Kidney (tissue), 14 donors: ENCODE measurements around the gene COLQ. TPM values are rescaled to one million over a fixed set of nuclear protein-coding genes. Genes with fewer than 3 reads are reported as not detected.

ENCODE experiments used
- DNase-seq, 5 donors: peaks; one replicate each; pipeline ENCODE4 v3.0.0-alpha.2; 2013 to 2020
- FAIRE-seq: peaks from 2 replicates; lab custom pipeline; 2012; peaks lifted over from hg19 to GRCh38; lab: Jason Lieb, UNC
- H3K27ac ChIP-seq, 2 donors: one replicate each; pipeline ENCODE4 v1.7.0; 2013; ENCODE audit warnings: low read depth in 2 of 2, low read length in 2 of 2, inconsistent platforms in 1 of 2
- H3K27me3 ChIP-seq: one replicate; pipeline ENCODE4 v1.7.1; 2013; ENCODE audit warnings: low read length, inconsistent platforms; ENCODE audit not compliant: control insufficient read depth, insufficient read depth
- H3K36me3 ChIP-seq, 3 donors: one replicate each; pipeline versions ENCODE4 v1.7.0 to v1.7.1; 2013; ENCODE audit warnings: low read length in 3 of 3, control low read depth in 1 of 3, inconsistent platforms in 1 of 3; ENCODE audit not compliant: insufficient read depth in 3 of 3, control insufficient read depth in 2 of 3
- H3K4me1 ChIP-seq, 3 donors: one replicate each; pipeline versions ENCODE4 v1.7.0 to v1.7.1; 2013; ENCODE audit warnings: low read length in 3 of 3, inconsistent platforms in 1 of 3, low read depth in 1 of 3; ENCODE audit not compliant: control insufficient read depth in 2 of 3, insufficient read depth in 2 of 3
- H3K4me3 ChIP-seq, 3 donors: one replicate each; pipeline versions ENCODE4 v1.7.0 to v1.8.1; 2013; ENCODE audit warnings: low read length in 3 of 3, control low read depth in 1 of 3, inconsistent platforms in 1 of 3
- H3K9ac ChIP-seq, 3 donors: one replicate each; pipeline versions ENCODE4 v1.7.0 to v1.7.1; 2013; ENCODE audit warnings: low read length in 3 of 3, control low read depth in 1 of 3, inconsistent platforms in 1 of 3
- H3K9me3 ChIP-seq, 3 donors: one replicate each; pipeline versions ENCODE4 v1.7.0 to v1.7.1; 2013; ENCODE audit warnings: low read length in 3 of 3, control low read depth in 1 of 3, inconsistent platforms in 1 of 3; ENCODE audit not compliant: control insufficient read depth in 2 of 3, insufficient read depth in 1 of 3
- CTCF ChIP-seq: IDR thresholded peaks from 3 replicates; pipeline ENCODE4 v1.5.1; 2012; ENCODE audit warnings: mild to moderate bottlenecking, moderate library complexity, borderline replicate concordance; ENCODE audit not compliant: insufficient read depth; ENCODE audit errors: extremely low read depth
- intact Hi-C: fragments of 100-400 bp; cut with DNase I; formaldehyde crosslinking; loops from one replicate; pipeline ENCODE4 v1.11.1; 2022
- polyA plus RNA-seq: library from polyadenylated mRNA; stranded (reverse); fragments of 350-450 nt; fragmentation: Illumina TruSeq; extraction: RNeasy Lipid Tissue Mini Kit (QIAGEN cat#74804); gene quantifications from one replicate; pipeline ENCODE4 v1.2.3, GENCODE V29; 2014; ENCODE audit warnings: low read depth, low replicate concordance; ENCODE audit not compliant: insufficient read depth
- total RNA-seq: library from RNA; stranded (reverse); fragmentation: NEBNext Ultra II Directional; extraction: Animal tissue kit (Norgen Biotek cat#: 25700); gene quantifications from one replicate; pipeline ENCODE4 v1.2.1, GENCODE V29; 2021
- donor health status: control.
- donor health status: control.
- donor health status: control.
- donor health status: control.
- donor health status: control.
- donor health status: DM: yes; HTN: yes; CAD: no.
- donor health status: Normal renal cell carcinoma (clear cell type).

The COLQ gene
- total and polyA plus RNA-seq, 2 donors from 2014 or later: 1.2 to 4.3 TPM

- Histone ChIP-seq H3K27me3 (no peaks in the 10 kb centered on the region), H3K36me3 (no peaks in the 10 kb centered on the region), H3K9me3 (no peaks in the 10 kb centered on the region), H3K9ac (no peak overlapping the region), H3K4me1 (peaks cover 0 to 3% (median 0%) of the 10 kb centered on the region in 3 donors), H3K4me3 (no peak overlapping the region), H3K27ac (no peak overlapping the region)
- intact Hi-C loops: no loop called here
- FAIRE-seq: no peak
- DNase-seq: no peak
- no peak for TF ChIP-seq CTCF
Observed at GRCh38 chr3:15520185-15520584, 1.3 kb downstream of the COLQ start.

- no peak for TF ChIP-seq CTCF
- no peak for DNase-seq
- no peaks in the 10 kb centered on the region for H3K36me3 ChIP-seq
- H3K9ac ChIP-seq: no peak overlapping the region
- FAIRE-seq: no peak
- peaks cover 0 to 3% (median 0%) of the 10 kb centered on the region in 3 donors for H3K4me1 ChIP-seq
- no peak overlapping the region for H3K4me3 ChIP-seq
- H3K9me3 ChIP-seq: no peaks in the 10 kb centered on the region
- H3K27me3 ChIP-seq: no peaks in the 10 kb centered on the region
- intact Hi-C loops: no loop called here
- H3K27ac ChIP-seq: no peak overlapping the region
Observed at GRCh38 chr3:15519096-15519495, 2.4 kb downstream of the COLQ start.

GRCh38 chr3:15514663-15515340, 6.7 kb downstream of the COLQ start:
- no peak overlapping the region for H3K4me3 ChIP-seq
- H3K4me1 ChIP-seq: no peaks in the 10 kb centered on the region
- H3K36me3 ChIP-seq: no peaks in the 10 kb centered on the region
- no peak for DNase-seq
- intact Hi-C loops: no loop called here
- H3K27me3 ChIP-seq: no peaks in the 10 kb centered on the region
- no peak overlapping the region for H3K9ac ChIP-seq
- TF ChIP-seq CTCF: no peak
- H3K9me3 ChIP-seq: no peaks in the 10 kb centered on the region
- FAIRE-seq: no peak
- H3K27ac ChIP-seq: no peak overlapping the region
